Nephron progenitor cell (in vitro differentiated cells): ENCODE results near the gene DGKB.

Experiments
- DNase-seq: peaks from one replicate; pipeline ENCODE4 v3.0.0; 2021
- H3K27ac Mint-ChIP-seq: 2 replicates; pipeline ENCODE4 v1.8.0; 2021; ENCODE audit warnings: mild to moderate bottlenecking, moderate library complexity, mixed read lengths
- H3K27me3 Mint-ChIP-seq: 2 replicates; pipeline ENCODE4 v1.8.0; 2021; ENCODE audit warnings: mild to moderate bottlenecking, low read depth, mixed read lengths; ENCODE audit not compliant: poor library complexity
- H3K36me3 Mint-ChIP-seq: 2 replicates; pipeline ENCODE4 v1.8.0; 2021; ENCODE audit warnings: low read depth, mixed read lengths
- H3K4me1 Mint-ChIP-seq: 2 replicates; pipeline ENCODE4 v1.8.0; 2021; ENCODE audit warnings: mixed read lengths
- H3K4me3 Mint-ChIP-seq: 2 replicates; pipeline ENCODE4 v1.8.0; 2021; ENCODE audit warnings: mild to moderate bottlenecking, moderate library complexity, mixed read lengths
- H3K9me3 Mint-ChIP-seq: 2 replicates; pipeline ENCODE4 v1.8.0; 2021; ENCODE audit warnings: mild to moderate bottlenecking, moderate library complexity, mixed read lengths
- TF ChIP-seq, protein P1 (sequence below): fragments of 200-600 bp; sonication (generic); IDR thresholded peaks from 2 replicates; pipeline ENCODE4 v1.5.0; 2021; ENCODE audit warnings: antibody characterized with exemption

DGKB gene

DNA sequence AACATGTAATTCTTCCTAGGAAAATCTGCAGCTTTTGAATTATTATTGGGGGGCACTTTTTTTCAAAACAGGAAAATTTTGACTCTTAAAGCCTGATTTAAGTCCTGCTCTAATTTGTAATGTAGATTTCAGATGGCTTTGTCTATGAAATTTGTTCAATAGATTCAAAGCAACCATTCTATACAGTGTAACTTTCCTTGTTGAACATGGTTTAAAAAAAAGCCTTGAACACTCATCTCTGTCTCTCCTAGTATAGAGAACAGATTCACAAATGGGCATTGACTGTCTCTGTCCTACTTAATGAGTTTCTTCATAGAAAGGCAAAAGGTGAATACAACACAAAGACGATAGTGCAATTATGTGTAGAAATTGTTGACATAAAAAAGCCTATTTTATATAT, 643.7 kb downstream of the DGKB start:
- TF ChIP-seq, protein P1, sequence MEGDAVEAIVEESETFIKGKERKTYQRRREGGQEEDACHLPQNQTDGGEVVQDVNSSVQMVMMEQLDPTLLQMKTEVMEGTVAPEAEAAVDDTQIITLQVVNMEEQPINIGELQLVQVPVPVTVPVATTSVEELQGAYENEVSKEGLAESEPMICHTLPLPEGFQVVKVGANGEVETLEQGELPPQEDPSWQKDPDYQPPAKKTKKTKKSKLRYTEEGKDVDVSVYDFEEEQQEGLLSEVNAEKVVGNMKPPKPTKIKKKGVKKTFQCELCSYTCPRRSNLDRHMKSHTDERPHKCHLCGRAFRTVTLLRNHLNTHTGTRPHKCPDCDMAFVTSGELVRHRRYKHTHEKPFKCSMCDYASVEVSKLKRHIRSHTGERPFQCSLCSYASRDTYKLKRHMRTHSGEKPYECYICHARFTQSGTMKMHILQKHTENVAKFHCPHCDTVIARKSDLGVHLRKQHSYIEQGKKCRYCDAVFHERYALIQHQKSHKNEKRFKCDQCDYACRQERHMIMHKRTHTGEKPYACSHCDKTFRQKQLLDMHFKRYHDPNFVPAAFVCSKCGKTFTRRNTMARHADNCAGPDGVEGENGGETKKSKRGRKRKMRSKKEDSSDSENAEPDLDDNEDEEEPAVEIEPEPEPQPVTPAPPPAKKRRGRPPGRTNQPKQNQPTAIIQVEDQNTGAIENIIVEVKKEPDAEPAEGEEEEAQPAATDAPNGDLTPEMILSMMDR, result no peak
- no peaks in the 10 kb centered on the region for H3K9me3 Mint-ChIP-seq
- H3K27me3 Mint-ChIP-seq, result no peaks in the 10 kb centered on the region
- no peak overlapping the region for H3K27ac Mint-ChIP-seq
- H3K4me1 Mint-ChIP-seq, result no peaks in the 10 kb centered on the region
- H3K4me3 Mint-ChIP-seq, result no peak overlapping the region
- no peak for DNase-seq
- H3K36me3 Mint-ChIP-seq, result no peaks in the 10 kb centered on the region

DNA sequence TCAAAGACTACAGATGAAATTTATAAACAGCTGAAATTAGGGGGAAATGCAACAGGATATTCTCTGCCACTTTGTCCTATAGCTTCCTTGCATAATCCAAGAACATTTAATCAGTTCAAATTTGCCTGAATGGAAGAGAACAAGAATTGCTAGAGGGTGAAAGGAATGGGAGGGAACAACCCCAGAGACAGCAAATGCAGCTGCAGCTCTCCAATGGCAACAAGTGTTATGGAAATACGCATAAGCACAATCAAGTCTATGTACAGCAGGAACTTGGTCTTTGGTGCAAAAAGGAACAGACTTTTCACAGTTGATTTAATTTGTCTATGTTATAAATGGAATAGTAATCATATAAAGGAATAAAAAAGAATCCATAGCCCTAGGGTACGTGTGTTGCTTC, 644.1 kb downstream of the DGKB start:
- no peak overlapping the region for H3K27ac Mint-ChIP-seq
- TF ChIP-seq, protein P1, result no peak
- no peaks in the 10 kb centered on the region for H3K27me3 Mint-ChIP-seq
- no peak overlapping the region for H3K4me3 Mint-ChIP-seq
- H3K9me3 Mint-ChIP-seq, result no peaks in the 10 kb centered on the region
- H3K4me1 Mint-ChIP-seq, result no peaks in the 10 kb centered on the region
- no peaks in the 10 kb centered on the region for H3K36me3 Mint-ChIP-seq
- DNase-seq, result no peak

DNA sequence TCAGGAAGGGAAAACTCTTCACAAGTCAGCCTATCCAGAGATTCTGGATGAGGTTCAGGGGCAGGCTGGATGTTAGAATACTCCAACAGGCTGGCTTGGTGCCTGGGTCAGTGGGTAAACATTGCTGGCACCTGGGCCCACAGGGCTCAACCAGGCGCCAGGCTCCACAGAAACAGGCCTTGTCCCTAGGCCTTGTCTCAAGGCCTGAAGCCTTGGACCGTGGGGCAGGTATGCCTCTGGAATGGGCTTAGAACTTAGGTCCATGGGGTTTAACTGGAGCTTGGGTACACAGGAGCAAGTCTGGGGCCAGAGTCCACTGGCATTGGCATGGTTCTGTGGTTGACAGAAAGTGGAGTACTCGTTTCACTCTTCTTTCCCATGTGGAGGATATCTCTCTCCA, 650.1 kb downstream of the DGKB start:
- no peak for DNase-seq
- no peaks in the 10 kb centered on the region for H3K36me3 Mint-ChIP-seq
- no peak overlapping the region for H3K27ac Mint-ChIP-seq
- H3K4me3 Mint-ChIP-seq, result no peak overlapping the region
- TF ChIP-seq, protein P1, result no peak
- no peaks in the 10 kb centered on the region for H3K4me1 Mint-ChIP-seq
- H3K27me3 Mint-ChIP-seq, result no peaks in the 10 kb centered on the region
- no peaks in the 10 kb centered on the region for H3K9me3 Mint-ChIP-seq

DNA sequence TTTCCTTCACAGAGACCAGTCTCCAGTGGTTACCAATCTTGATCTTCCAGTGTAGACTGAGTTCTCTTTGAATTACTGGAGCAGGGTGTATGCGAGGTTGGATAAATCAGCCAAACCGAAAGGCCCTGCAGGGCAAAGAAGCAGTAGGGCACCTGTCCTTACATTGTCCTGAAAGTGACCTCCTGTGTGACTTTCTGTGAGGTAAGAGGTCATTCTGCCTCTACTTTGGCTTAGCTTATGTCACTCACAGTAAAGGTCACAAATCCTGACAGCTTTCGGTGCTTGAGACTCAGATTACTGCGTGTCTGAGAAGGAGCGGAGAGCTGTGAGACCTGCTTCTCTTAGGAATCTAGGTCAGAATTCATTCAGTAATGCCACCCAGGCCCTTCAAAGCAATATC, 660.4 kb downstream of the DGKB start:
- Mint-ChIP-seq H3K27me3 (no peaks in the 10 kb centered on the region), H3K36me3 (no peaks in the 10 kb centered on the region), H3K4me1 (no peaks in the 10 kb centered on the region), H3K4me3 (no peak overlapping the region), H3K9me3 (no peaks in the 10 kb centered on the region), H3K27ac (no peak overlapping the region)
- TF ChIP-seq, protein P1, result no peak
- DNase-seq, result no peak

DNA sequence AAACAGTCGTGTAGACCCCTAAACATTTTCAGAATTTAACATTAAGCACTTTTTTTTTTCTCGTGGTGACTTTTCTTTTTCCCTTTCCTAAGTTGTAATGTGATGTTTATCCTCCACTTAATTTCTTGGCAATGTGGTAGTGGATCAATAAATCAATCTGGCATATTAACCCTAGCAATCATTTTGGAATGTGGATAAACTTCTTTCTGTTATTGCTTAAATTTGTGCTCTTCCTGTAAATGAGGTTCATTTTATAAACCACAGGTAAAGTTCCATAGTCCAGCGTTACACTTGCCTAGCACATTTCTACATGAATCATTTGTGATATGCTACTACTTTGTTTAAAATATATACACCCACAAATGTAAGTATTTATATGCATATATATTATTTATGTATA, 665.7 kb downstream of the DGKB start:
- H3K27ac Mint-ChIP-seq, result no peak overlapping the region
- H3K4me1 Mint-ChIP-seq, result peaks cover 9% of the 10 kb centered on the region
- DNase-seq, result no peak
- H3K36me3 Mint-ChIP-seq, result no peaks in the 10 kb centered on the region
- no peaks in the 10 kb centered on the region for H3K9me3 Mint-ChIP-seq
- no peaks in the 10 kb centered on the region for H3K27me3 Mint-ChIP-seq
- no peak overlapping the region for H3K4me3 Mint-ChIP-seq
- TF ChIP-seq, protein P1, result no peak

DNA sequence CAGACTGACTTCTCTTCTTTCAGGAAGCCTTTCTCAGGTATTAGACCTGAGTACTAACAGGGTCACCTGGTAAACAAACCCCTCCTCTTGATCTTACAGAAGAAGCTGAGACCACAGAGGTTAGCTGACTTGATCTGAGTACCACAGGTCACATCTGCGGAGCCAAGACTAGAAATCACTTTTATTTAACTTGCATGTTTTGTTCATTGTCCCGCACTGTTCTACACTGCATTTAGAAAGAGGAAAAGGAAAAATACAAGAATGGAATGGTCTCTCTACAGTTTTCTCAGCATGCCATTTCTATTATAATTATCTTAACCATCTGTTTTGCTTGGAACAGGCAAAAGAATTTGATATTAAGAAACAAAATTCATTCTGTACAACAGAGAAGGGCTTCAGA, 667.5 kb downstream of the DGKB start:
- no peaks in the 10 kb centered on the region for H3K9me3 Mint-ChIP-seq
- TF ChIP-seq, protein P1, result no peak
- no peaks in the 10 kb centered on the region for H3K27me3 Mint-ChIP-seq
- peaks cover 9% of the 10 kb centered on the region for H3K4me1 Mint-ChIP-seq
- no peak overlapping the region for H3K4me3 Mint-ChIP-seq
- H3K27ac Mint-ChIP-seq, result peak overlapping the region; percentile 55
- DNase-seq, result no peak
- no peaks in the 10 kb centered on the region for H3K36me3 Mint-ChIP-seq
